OCI-M2 (cell line): ENCODE measurements around the gene CD247.
"Not testable (repeated sequence)": the region's sequence is repeated elsewhere in the genome, so short reads cannot be mapped to it uniquely, and the experiment has no call there.

Experiments
- DNase-seq: peaks from one replicate; lab custom pipeline; 2025; ENCODE audit not compliant: unreplicated experiment; lab: John Stamatoyannopoulos, UW

Gene CD247

DNA sequence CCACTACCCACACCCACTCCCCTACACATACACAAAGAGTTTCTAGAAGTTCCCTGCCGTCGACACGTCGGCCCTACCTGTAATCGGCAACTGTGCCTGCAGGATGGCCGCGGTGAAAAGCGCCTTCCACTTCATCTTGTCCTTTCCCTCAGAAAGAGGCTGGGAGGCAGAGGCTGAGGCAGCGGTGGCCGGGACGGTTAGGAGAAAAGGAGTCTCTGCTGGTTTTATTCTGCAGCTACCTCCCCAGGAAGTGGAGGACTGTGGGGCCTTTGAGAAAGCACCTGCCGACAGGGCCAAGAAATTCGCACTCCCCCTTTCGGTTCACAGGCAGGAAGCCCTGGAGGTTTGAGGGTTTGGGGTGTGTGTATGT lies at the start of gene CD247:
Gene CD247, minus strand, starts transcription at position 199 of the 370 bp plus-strand sequence. Its CDS starts 64 bp downstream, at position 135.
- no peak for DNase-seq

DNA sequence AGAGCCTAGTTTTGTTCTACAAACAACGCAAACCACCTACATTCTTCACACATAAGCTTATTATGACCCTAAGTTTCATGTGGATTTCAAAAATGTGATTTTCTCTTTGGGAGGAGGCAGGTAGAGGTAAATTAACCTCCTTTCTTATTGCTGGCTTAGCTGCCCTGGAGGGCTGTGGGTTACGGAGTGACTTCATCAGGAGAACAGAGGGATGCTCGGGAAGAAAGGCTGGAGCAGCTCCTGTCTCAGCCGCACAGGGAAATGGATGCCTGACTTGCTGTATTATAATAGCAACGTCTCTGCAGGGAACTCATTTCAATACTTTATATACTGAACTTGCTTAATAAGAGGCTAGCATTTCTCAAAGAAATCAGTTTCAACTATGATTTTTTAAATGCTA lies 49.3 kb upstream of the CD247 start:
- no peak for DNase-seq

DNA sequence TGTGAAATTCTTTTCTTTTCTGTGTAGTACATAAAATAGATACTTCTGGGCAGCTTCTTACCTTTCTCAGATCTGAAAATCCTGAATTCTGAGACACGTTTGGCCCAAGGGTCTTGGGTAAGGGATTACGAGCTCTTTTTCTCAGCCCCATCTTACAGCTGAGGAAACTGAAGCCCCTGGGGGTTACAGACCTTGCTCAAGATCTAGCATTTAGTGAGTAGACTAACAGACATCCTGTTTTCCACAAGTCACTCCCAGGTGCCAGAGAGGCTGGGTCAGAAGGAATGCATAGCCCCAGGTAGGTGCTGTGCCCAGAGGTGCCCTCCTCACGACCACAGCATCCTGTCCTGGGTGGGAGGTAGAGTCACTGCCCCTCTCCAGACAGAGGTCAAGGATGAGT lies 48.4 kb upstream of the CD247 start:
- no peak for DNase-seq

DNA sequence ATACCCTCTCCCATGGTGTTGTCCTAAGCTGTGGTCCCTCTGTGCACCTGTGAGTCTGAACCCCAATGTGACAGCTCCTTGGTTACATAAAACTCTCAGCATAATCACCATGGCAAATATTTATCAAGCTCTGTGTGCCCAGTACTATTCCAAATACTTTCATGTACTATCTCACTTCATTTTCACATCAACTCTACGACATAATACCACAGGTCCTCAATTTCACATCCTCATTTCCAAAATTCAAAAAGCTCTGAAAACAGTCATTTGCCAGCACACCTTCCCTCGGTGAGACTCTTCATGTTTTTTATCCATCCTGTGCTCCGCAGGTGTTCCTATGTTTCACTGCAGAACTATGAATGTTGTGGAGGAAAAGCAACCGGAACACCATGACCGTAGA lies 47.6 kb upstream of the CD247 start:
- no peak for DNase-seq

DNA sequence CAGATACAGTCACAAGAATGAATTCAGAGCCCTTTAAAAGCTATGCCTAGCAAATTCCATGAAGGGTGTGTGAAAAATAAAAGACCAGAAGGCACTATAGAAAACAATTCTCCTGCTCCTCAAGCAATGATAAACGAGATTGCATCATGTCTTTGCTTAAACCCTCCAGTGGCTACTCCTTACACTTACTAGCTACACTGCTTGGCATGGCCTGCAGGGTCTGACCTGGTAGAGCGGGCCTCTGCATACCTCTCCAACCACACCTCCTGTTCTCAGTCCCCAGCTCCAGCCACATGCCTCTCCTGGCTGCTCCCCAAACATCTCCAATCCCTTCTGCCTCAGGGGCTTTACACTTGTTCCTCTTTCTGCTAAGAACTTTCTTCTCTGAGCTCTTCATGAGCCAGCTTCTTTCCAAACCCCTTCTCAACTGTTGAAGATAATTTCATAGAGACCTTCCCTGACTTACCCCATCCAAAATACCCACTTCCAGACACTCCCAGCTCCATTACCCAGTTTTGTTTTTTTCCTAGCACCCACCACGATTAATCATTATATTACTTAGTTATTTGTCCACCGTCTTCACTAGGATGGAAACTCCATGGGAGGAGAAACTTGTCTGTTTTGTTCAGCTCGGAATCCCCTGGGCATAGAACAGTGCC lies 46.4 kb upstream of the CD247 start:
- DNase-seq, result no peak

DNA sequence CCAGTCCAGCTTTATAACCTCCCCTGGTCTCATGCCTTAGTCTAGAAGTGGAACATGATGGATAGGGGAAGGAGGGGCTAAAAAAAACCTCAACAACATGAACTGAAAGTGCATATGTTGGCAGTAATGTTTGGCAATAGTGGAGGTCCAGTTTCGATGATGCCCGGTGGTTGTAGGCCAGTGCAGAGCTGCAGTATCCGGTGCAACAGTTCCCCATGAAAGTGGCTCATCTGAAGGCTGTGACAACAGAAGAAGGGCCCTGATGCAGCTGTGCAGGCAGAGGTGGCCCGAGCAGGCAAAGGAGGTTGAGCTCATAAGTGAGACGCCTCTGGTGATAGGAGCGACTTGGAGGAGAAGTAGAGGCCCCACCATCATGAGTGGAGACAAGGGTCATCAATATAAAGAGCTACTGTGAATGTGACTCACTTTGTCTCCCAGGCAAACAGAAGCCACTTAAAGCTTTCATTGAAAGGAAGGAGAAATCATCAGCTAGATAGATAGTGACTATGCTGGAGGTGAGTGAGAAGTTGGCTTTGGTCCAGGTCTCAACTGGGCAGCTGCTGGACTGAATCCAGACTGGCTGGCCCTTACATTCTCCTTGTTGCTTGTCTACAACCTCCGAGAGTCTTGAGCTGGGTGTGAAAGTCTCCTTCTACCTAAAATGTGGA lies 45.4 kb upstream of the CD247 start:
- no peak for DNase-seq

DNA sequence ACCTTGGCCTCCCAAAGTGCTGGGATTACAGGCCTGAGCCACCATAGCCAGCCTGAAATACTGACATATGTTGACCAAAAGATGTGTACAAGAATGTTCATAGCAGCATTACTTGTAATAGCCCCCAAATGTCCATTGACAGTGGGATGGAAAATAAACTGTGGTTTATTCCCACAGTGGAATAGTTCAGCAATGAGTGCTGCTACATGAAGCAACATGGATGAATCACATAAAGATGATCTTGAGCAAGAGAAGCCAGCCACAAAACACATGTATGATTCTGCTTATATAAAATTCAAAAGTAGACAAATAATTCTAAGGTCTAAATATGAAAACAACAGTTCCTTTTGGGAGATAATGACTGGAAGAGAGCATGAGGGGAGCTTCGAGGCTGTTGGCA lies 44.4 kb upstream of the CD247 start:
- DNase-seq, result no peak

DNA sequence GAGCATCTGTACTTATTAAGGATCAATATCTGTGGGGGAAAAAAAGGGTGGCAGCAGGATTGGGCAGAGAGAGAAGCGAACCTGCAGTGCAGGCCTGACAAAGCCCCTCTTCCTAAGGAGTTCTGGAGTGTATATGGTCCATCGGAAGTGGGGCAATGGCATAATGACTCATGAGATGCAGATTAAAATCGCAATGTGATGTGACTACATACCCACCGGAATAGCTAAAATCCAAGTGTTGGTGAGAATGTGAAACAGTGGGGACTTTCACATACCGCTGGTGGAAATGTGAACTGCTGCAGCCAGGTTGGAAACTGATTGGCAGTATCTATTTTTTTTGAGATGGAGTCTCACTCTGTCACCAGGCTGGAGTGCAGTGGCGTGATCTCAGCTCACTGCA lies 43.4 kb upstream of the CD247 start:
- DNase-seq, result no peak

DNA sequence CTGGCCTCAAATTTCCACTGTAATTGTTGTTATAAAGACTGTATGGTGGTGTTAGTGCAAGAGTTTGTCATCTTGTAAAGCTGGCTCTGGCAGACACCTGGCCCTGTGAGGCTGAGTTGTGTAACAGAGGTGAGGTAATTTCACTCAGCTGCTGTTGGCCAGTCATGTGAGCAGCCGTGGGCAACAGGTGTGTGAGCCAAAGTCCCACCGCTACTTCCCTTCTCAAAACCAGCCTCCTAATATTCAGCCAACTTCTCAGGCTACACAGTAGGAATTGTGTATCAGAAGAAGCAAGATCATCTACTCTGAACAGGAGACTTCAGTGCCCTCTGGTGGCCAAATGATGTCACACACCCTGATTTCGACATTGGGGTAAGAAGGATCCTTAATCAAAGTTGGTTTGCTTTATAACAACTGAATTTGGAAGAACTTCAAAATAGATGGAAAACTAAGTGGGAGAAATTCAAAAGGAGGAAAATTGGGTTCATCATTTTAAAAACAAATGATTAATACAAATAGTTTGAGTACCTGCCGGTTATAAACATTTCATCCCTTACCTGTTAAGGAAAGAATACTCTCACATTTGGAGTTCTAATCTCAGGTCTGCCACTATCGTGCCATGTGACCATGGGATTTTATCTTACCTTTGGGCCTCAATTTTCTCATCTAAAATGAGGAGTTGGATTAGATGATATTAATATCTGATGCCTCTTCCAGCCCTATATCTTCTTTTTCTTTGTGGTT lies 37.8 kb upstream of the CD247 start:
- peak; percentile 25 for DNase-seq

DNA sequence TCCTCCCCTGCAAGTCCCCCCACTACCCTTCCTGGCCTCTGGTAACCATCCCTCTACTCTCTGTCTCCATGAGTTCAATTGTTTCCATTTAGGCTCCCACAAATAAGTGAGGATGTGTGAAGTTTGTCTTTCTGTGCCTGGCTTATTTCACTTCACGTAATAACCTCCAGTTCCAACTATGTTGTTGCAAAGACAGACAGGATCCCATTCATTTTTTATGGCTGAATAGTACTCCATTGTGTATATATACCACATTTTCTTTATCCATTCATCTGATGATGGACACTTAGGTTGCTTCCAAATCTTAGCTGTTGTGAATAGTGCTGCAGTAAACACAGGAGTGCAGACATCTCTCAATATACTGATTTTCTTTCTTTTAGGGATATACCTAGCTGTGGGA lies 36.7 kb upstream of the CD247 start:
- DNase-seq, result not testable (repeated sequence)

DNA sequence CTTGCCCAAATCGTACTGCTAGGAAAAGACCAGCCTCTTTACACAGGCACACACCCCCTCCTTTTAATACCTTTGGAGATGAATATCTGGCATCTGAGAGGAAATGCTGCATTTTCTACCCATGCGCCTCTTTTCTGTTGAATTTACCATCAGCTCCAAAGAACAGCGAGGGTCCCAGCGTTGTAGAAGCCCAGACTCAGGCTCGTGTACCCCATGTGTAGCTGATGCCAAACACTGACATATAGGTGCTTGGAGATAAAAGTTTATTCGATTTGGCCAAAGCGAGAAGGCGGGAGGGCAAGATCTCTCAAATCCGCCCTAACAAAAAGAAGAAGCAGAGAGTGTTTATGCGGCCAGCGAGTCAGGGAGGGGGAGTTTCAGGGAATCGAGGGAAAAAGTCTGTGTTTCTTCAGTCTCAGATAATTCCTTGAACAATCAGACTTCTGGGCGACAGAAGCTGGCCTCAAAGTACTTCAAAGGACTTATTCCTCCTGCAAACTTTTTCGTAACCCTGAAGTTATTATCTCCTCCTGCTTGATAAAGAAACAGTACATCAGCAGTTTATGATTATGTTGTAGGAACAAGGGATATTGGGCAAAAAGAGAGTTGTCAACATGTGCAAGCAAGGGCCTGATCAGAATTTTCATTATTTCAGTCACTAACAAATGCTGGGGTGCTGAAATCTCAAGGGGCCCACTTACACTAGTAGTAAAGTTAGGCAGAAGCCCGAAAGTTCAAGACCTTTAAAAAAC lies 35.9 kb upstream of the CD247 start:
- no peak for DNase-seq

DNA sequence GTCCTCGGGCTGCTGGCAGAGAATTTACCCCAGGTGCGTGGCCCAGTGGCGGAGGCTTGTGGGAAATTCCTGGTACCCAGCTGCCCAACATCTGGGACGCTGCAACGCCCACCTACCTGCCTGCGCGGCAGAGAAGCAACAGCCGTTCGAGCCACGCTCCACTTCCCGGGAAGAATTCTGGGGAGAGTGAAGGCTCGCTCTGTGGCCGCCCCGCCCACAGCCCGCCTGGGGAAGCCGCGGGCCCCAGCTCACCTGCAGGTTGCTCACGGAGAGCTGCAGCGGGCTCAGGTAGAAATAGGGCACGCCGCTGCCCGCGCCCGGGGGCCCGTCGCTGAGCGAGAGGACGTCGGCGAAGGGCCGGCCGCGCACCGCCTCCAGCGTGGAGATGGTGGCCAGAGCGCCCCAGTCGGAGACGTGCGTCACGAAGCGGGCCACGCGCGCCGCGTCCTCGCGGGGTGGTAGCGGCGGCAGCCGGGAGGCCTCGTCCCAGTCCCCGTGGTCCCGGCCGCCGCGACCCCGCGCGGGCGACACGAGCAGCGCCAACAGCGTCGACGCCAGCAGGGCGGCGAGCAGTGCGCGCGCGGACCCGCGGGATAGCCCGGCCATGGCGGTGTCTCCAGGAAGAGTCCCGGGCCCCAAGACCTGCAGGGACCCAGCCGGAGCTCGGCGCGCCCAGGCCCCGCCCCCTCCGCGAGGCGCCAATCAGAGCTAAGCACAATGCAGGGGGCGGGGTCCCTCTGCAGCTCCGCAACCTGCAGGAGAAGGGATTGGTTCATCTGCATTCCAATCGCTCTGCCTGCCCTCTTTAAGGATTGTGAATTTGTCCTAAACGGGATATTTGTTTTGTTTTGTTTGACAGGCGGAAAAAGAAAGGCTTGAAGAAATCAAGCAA lies 35.1 kb upstream of the CD247 start, which contains the start of gene CREG1:
Gene CREG1, minus strand, starts transcription at position 627 of the 892 bp plus-strand sequence.
- peak; percentile 46 for DNase-seq

DNA sequence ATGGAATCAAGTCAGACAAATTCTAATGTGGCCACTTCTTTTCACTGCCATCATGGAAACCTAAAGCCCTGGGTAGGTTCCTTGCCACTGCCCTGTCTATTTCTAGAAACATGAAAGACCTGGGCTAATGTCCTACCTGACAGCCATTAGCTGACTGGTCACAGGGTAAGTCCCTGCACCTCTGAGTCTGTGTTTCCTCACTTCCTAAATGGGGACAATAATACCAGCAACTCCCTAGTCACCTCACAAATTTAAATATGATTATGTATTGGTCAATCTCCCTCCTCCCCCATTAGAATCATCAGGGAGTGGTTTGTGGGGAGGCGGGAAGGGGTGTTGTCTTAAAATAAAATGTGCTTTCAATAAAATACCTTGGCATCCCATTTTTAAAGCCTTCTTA lies 33.0 kb upstream of the CD247 start:
- DNase-seq, result no peak

DNA sequence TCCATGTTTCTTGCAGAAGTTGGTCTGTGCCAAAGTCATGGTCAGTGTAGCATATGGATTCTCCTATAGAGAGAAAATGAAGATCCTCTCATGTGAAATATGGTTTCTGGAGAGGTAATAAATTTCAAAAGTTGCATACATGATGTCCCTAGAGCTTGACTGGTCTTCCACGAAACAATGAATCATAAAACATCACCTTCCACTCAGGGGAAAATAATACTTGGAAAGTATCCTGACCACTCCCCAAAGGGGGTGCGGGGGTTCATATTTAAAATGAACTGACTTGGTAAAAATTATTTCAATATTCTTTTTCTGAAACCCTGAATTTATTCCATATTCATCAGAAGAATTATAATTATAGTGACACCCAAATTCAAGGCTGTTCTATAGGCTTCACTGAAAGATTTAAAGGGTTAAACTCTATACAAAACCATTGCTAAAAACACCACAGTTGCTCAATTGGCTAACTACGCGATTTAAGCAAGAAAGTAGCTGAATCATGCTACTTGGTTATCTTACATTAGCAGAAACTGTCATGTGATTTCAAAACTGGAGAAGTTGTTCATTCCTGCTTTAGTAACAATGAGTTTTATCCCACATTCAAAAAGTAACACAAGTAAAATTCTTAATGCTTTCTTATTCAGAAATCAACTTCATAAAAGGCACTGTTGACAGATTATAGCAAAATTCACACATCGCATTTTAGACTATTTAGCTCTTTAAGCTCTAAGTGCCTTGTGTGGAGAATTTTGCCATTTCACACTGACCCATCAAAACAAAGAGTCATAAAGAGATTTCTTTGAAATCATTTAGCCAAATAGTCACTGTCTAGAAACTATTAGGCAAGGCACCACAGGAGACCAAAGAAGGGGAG lies 30.0 kb upstream of the CD247 start:
- DNase-seq, result no peak

DNA sequence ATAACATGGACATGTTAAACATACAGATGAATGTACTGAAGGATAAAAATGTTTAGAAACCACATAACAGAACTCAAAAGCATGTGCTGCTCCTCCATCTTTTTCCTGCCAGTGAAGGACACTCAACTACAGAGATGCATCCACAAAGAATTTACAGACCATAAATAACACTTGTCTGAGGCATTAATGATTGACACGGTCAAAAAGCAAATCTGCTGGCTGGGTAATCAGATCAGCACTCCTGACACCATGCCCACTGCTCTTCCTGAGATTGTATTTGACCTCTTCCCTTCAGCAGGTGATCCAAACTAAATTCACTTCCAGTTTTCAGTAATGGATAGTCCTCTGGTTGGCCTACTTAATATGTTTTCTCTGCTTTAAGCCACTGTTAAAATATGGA lies 28.6 kb upstream of the CD247 start:
- DNase-seq, result no peak

DNA sequence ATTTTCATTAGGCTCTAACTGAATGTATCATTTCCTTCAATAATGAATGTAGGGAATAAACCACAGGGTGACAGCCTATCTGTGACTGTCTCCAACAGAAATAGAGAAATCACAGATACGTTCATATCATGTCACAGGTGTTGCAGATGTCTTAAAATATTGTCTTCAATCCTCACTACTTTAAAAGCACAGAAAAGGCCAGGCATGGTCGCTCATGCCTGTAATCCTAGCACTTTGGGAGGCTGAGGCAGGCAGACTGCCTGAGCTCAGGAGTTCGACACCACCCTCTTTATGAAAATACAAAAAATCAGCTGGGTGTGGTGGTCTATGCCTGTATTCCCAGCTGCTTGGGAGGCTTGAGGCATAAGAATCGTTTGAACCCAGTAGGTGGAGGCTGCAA lies 27.0 kb upstream of the CD247 start:
- no peak for DNase-seq

DNA sequence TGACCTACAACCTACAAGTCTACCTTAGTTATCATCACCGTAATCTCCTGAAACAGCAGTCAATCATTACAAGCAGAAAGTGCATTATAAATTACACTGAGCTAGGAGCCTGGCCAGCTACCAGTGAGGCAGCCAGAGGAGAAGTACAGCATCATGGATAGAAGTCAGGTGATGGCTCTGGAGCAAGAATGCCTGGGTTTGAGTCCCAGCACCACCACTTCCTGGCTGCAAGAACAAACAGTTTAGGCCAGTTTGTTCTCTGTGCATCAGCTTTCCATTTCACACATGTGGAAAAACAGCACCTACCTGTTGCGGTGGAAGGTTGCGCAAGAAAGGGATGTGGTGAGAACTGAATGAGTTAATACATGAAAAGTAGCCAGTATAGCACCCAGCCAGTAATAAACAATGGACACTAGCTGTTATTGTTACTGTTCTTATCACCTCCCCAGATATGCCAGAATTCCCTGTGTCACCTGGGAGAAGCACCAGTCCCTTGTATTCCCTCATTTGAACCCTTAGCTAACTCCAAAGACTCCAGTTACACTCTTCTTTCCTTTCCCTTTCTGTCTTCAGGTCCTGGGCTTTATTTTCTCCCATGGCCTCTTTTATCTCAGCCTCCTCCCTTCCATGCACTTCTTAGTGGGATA lies 26.2 kb upstream of the CD247 start:
- DNase-seq, result no peak

DNA sequence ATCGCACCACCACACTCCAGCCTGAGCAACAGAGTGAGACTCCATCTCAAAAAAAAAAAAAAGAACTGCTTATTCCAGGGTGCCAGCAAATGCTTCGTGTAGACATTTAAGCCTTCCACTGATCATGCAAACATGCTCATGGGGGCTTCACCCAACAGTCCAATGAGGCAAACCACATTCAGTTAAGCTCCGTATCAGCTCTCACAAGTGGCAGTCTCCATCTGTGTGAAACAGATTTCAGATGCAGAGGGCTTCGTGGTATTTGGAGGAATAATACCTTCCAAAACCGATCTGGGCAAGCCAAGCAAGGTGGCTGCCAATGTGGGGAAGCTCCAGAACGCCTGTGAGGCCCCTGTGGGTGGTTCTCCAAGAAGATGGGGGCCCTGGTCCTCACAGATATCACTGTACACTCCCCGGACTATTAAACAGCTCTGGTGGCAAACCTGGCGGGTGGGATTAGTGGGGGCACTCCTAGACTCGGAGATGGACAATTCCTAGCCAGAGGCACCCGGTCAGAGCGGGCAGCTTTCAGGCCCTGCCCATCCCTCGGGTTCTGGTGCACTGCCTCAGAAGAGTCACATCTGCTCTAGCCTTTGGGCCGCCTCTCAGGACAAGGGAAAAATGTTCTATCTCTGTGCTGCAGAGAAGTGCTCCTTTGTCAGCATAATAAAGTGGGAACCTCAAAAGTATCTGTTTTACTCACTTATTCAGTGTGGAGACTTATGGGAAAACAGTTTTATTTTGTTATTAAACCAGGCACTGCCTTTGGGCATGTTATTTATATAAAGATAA lies 25.1 kb upstream of the CD247 start:
- no peak for DNase-seq
